ENCODE results near the gene ARAP1. TPM values are rescaled to one million over a fixed set of nuclear protein-coding genes. Genes with fewer than 3 reads are reported as not detected.

The ARAP1 gene
- total RNA-seq, 1 donor, result 95.2 TPM

- no peak for DNase-seq (ENCODE audit: insufficient read length, low spot score, missing footprints)
- H3K4me2 ChIP-seq (ENCODE audit: insufficient read depth, low read length), result no peak overlapping the region
- H3K27me3 ChIP-seq (ENCODE audit: insufficient read depth, low read length), result no peaks in the 10 kb centered on the region
- H3K79me2 ChIP-seq (ENCODE audit: insufficient read depth, low read length), result peaks cover 48% of the 10 kb centered on the region
- H3K27ac ChIP-seq (ENCODE audit: low read depth, low read length), result no peak overlapping the region
- no peaks in the 10 kb centered on the region for H4K20me1 ChIP-seq (ENCODE audit: insufficient read depth, low read length)
- no peak for TF ChIP-seq CTCF (IDR thresholded peaks at IDR 0.05; ENCODE audit: extremely low read depth, low read depth, low read length)
- no peak overlapping the region for H3K4me3 ChIP-seq (ENCODE audit: insufficient read depth, low read length)
- H3K36me3 ChIP-seq (ENCODE audit: insufficient read depth, low read length), result no peaks in the 10 kb centered on the region
- peaks cover 22% of the 10 kb centered on the region for H3K4me1 ChIP-seq (ENCODE audit: insufficient read depth, low read length)
- no peaks in the 10 kb centered on the region for H3K9me3 ChIP-seq (ENCODE audit: low read depth, low read length)
- no peak overlapping the region for H2AFZ ChIP-seq (ENCODE audit: low read length)
Measured at GRCh38 chr11:72732329-72732728, 19.9 kb downstream of the ARAP1 start.

- H3K4me1 ChIP-seq (ENCODE audit: insufficient read depth, low read length), result peaks cover 7% of the 10 kb centered on the region
- no peak overlapping the region for H3K4me2 ChIP-seq (ENCODE audit: insufficient read depth, low read length)
- H3K27me3 ChIP-seq (ENCODE audit: insufficient read depth, low read length), result no peaks in the 10 kb centered on the region
- no peak overlapping the region for H3K4me3 ChIP-seq (ENCODE audit: insufficient read depth, low read length)
- peak; percentile 15 for DNase-seq (ENCODE audit: insufficient read length, low spot score, missing footprints)
- H3K36me3 ChIP-seq (ENCODE audit: insufficient read depth, low read length), result no peaks in the 10 kb centered on the region
- no peaks in the 10 kb centered on the region for H4K20me1 ChIP-seq (ENCODE audit: insufficient read depth, low read length)
- no peak overlapping the region for H3K27ac ChIP-seq (ENCODE audit: low read depth, low read length)
- H2AFZ ChIP-seq (ENCODE audit: low read length), result no peak overlapping the region
- peaks cover 43% of the 10 kb centered on the region for H3K79me2 ChIP-seq (ENCODE audit: insufficient read depth, low read length)
- H3K9me3 ChIP-seq (ENCODE audit: low read depth, low read length), result no peaks in the 10 kb centered on the region
- no peak for TF ChIP-seq CTCF (IDR thresholded peaks at IDR 0.05; ENCODE audit: extremely low read depth, low read depth, low read length)
Measured at GRCh38 chr11:72730737-72731136, 21.5 kb downstream of the ARAP1 start.

- no peak overlapping the region for H3K27ac ChIP-seq (ENCODE audit: low read depth, low read length)
- no peaks in the 10 kb centered on the region for H3K9me3 ChIP-seq (ENCODE audit: low read depth, low read length)
- H2AFZ ChIP-seq (ENCODE audit: low read length), result no peak overlapping the region
- DNase-seq (ENCODE audit: insufficient read length, low spot score, missing footprints), result no peak
- TF ChIP-seq CTCF (IDR thresholded peaks at IDR 0.05; ENCODE audit: extremely low read depth, low read depth, low read length), result no peak
- H3K36me3 ChIP-seq (ENCODE audit: insufficient read depth, low read length), result no peaks in the 10 kb centered on the region
- no peak overlapping the region for H3K4me2 ChIP-seq (ENCODE audit: insufficient read depth, low read length)
- H4K20me1 ChIP-seq (ENCODE audit: insufficient read depth, low read length), result no peaks in the 10 kb centered on the region
- peaks cover 4% of the 10 kb centered on the region for H3K4me1 ChIP-seq (ENCODE audit: insufficient read depth, low read length)
- no peaks in the 10 kb centered on the region for H3K27me3 ChIP-seq (ENCODE audit: insufficient read depth, low read length)
- no peak overlapping the region for H3K4me3 ChIP-seq (ENCODE audit: insufficient read depth, low read length)
- peaks cover 46% of the 10 kb centered on the region for H3K79me2 ChIP-seq (ENCODE audit: insufficient read depth, low read length)
Measured at GRCh38 chr11:72730243-72730642, 22.0 kb downstream of the ARAP1 start.

GRCh38 chr11:72727521-72727920 lies 24.7 kb downstream of the ARAP1 start:
- no peaks in the 10 kb centered on the region for H4K20me1 ChIP-seq (ENCODE audit: insufficient read depth, low read length)
- peak overlapping the region; percentile 49 for H2AFZ ChIP-seq (ENCODE audit: low read length)
- H3K79me2 ChIP-seq (ENCODE audit: insufficient read depth, low read length), result peaks cover 55% of the 10 kb centered on the region
- DNase-seq (ENCODE audit: insufficient read length, low spot score, missing footprints), result peak; percentile 81
- peak overlapping the region; percentile 14 for H3K27ac ChIP-seq (ENCODE audit: low read depth, low read length)
- no peaks in the 10 kb centered on the region for H3K9me3 ChIP-seq (ENCODE audit: low read depth, low read length)
- no peaks in the 10 kb centered on the region for H3K27me3 ChIP-seq (ENCODE audit: insufficient read depth, low read length)
- H3K36me3 ChIP-seq (ENCODE audit: insufficient read depth, low read length), result no peaks in the 10 kb centered on the region
- no peak for TF ChIP-seq CTCF (IDR thresholded peaks at IDR 0.05; ENCODE audit: extremely low read depth, low read depth, low read length)
- no peak overlapping the region for H3K4me2 ChIP-seq (ENCODE audit: insufficient read depth, low read length)
- H3K4me3 ChIP-seq (ENCODE audit: insufficient read depth, low read length), result no peak overlapping the region
- H3K4me1 ChIP-seq (ENCODE audit: insufficient read depth, low read length), result peaks cover 9% of the 10 kb centered on the region

Measured in osteoblast (primary cell).